Astrocyte of the cerebellum (primary cell): ENCODE data around the gene UBE2O.
A peak's percentile ranks its signal among the peaks of the same experiment; 100 is the strongest.

Experiments used
- DNase-seq: peaks from one replicate; pipeline ENCODE4 v3.0.0-alpha.2; 2011; ENCODE audit warnings: low read depth
- H3K4me3 ChIP-seq: 2 replicates; pipeline ENCODE4 v1.5.1; 2011; ENCODE audit warnings: mild to moderate bottlenecking, low read depth, low read length, moderate library complexity
- in situ Hi-C: cut with HindIII; loops from 2 replicates; pipeline ENCODE4 v1.10.0; 2017; ENCODE audit warnings: low sequenced_read_pairs
- TF ChIP-seq, protein P1 (sequence below): IDR thresholded peaks from 2 replicates; pipeline ENCODE4 v1.5.1; 2012; ENCODE audit warnings: low read length, low read depth, moderate library complexity, mild to moderate bottlenecking; ENCODE audit errors: missing control alignments

The UBE2O gene

GRCh38 chr17:76477576-76477975 is 24.6 kb upstream of the UBE2O start:
- no peak overlapping the region for H3K4me3 ChIP-seq
- in situ Hi-C loops, result no loop called here
- no peak for DNase-seq
- TF ChIP-seq, protein P1, sequence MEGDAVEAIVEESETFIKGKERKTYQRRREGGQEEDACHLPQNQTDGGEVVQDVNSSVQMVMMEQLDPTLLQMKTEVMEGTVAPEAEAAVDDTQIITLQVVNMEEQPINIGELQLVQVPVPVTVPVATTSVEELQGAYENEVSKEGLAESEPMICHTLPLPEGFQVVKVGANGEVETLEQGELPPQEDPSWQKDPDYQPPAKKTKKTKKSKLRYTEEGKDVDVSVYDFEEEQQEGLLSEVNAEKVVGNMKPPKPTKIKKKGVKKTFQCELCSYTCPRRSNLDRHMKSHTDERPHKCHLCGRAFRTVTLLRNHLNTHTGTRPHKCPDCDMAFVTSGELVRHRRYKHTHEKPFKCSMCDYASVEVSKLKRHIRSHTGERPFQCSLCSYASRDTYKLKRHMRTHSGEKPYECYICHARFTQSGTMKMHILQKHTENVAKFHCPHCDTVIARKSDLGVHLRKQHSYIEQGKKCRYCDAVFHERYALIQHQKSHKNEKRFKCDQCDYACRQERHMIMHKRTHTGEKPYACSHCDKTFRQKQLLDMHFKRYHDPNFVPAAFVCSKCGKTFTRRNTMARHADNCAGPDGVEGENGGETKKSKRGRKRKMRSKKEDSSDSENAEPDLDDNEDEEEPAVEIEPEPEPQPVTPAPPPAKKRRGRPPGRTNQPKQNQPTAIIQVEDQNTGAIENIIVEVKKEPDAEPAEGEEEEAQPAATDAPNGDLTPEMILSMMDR, result no peak

DNA sequence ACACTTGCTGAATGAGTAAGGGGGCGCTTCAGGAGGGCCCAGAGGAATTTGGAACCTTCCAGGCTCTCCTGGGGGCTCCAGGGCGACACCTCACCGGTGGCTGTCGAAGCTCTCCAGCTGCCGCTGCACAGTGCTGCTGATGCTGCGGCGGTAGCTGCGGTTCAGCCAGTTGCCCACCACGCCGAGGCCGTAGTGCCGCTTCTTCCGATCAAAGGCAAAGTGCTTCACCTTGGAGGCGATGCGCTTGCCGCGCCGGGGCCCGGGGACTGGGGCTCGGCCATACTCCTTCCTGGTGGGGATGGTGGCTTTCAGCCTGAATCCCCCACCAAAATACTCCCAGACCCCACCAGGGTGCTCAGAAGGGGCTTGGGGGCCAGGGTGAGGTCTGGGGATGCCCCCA is 23.8 kb upstream of the UBE2O start:
- no peak for DNase-seq
- no peak overlapping the region for H3K4me3 ChIP-seq
- TF ChIP-seq, protein P1, result no peak
- in situ Hi-C loops, result no loop called here

DNA sequence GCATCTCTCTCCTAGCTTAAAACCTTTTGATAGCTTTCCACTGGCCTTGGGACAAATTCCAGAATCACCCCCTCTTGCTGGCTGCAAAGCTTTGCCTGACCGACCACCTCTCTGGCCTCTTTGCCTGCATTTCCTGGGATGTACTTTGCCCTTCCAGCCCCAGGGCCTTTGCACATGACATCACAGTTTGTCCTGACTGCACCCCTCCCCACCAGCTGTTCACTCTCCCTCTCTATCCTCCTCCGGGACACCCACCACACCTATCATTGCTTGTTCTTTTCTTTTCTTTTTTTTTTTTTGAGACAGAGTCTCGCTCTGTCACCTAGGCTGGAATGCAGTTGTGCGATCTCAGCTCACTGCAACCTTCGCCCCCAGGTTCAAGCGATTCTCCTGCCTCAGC is 22.4 kb upstream of the UBE2O start:
- H3K4me3 ChIP-seq, result no peak overlapping the region
- in situ Hi-C loops, result no loop called here
- TF ChIP-seq, protein P1, result no peak
- DNase-seq, result no peak

GRCh38 chr17:76474894-76475293 is 21.9 kb upstream of the UBE2O start:
- TF ChIP-seq, protein P1, result no peak
- in situ Hi-C loops, result loop anchor here (25.0 kb wide), 1 partner anchor 162 kb away; the partner anchor contains the start of gene ST6GALNAC1
- DNase-seq, result no peak
- no peak overlapping the region for H3K4me3 ChIP-seq

DNA sequence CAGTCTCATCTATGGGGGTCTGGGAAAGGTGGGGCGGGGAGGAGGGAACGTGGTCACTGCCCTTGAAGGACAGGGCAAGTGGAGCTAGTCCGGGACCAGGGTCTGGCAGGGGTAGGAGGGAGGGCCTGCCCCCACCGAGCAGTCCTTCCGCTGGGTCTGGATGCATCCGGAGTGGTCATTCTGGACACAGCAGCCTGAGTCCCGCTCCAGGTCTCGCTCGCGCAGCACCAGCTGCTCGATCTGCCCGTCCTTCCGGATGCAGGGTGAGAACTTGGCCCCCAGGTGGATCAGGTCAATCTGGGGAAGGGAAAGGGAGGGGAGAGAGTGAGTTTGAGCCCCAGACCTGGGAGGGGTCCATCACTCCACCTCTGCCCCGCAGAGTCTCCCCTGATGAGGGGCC is 21.3 kb upstream of the UBE2O start:
- in situ Hi-C loops, result loop anchor here (25.0 kb wide), 1 partner anchor 163 kb away; the partner anchor contains the start of gene ST6GALNAC1
- no peak overlapping the region for H3K4me3 ChIP-seq
- DNase-seq, result no peak
- TF ChIP-seq, protein P1, result no peak

DNA sequence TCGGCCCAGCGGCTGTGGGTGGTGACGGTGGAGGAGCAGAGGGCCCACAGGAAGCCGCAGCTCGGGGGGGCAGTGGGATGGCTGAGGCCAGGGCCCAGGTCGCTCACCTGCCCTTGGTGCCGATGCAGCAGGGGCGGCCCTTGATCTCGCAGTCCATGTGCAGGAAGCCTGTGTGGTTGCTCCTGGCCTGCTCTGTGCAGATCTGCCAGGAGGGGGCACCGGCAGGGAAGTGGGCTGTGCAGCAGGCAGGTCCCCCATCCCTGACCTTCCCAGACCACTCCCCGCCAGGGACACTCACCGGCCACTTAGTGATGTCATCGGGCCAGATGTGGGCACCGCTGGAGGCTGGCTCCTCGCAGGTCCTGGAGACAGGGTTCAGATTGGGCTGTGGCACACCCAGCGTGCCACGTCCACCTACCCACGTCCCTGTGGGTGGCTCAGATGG is 20.6 kb upstream of the UBE2O start:
- no peak overlapping the region for H3K4me3 ChIP-seq
- no peak for DNase-seq
- TF ChIP-seq, protein P1, result peak; percentile 30
- in situ Hi-C loops, result loop anchor here (25.0 kb wide), 1 partner anchor 164 kb away; the partner anchor contains the start of gene ST6GALNAC1

DNA sequence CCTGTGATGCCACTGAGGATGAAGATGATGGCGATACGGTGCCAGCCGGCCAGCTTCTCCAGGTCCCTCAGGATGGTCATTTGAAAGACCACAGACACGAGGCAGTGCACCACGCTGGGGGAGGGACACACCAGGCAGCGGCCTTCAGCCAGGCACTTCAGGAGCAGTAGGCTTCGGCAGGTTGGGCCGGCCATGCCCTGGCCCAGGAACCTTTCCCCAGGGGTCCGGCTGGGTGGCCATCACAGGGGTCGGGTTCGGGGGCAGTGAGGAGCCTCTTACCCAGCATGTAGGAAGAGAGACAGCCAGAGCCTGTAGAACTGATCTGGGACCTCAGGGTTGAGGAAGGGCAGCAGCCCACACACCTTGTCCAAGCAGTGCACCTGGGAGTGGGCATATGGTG is 19.8 kb upstream of the UBE2O start:
- H3K4me3 ChIP-seq, result no peak overlapping the region

More for the DNA sequence above, 19.8 kb upstream of the UBE2O start:
- in situ Hi-C loops, result loop anchor here (25.0 kb wide), 1 partner anchor 165 kb away; the partner anchor contains the start of gene ST6GALNAC1
- TF ChIP-seq, protein P1, result no peak
- no peak for DNase-seq
